K562 (cell line): ENCODE measurements around the gene IGSF9. TPM values are rescaled to one million over a fixed set of nuclear protein-coding genes. Genes with fewer than 3 reads are reported as not detected.
A peak's percentile ranks its signal among the peaks of the same experiment; 100 is the strongest.

ENCODE experiments used
- ATAC-seq: fragments of 200-7000 bp; cut with Tn5 transposase; 3 replicates; pipeline ENCODE4 v1.9.1; 2020; ENCODE audit warnings: moderate library complexity
- BruUV-seq: library from RNA; stranded (reverse); fragments of 400-500 nt; replicated peaks from 2 replicates; lab custom pipeline; 2021; lab: Mats Ljungman, UMichigan
- CTCF ChIA-PET: fragments of 300-600 bp; formaldehyde crosslinking; extraction: SDS; loops from one replicate; lab custom pipeline; 2021; ENCODE audit warnings: low intra/inter-chr PET ratio; lab: Yijun Ruan, JAX
- POLR2A ChIA-PET: fragments of 300-600, 350-650 bp; sonication (Branson Sonifier 250); formaldehyde crosslinking; extraction: SDS; loops from one replicate; lab custom pipeline; 2021; ENCODE audit warnings: antibody characterized with exemption, inconsistent platforms; lab: Yijun Ruan, JAX
- DNase-seq, 4 experiments: peaks; one replicate each; pipeline versions ENCODE4 v3.0.0 to v3.0.0-alpha.2; 2011 to 2018; ENCODE audit warnings: low spot score in 3 of 4, mixed read lengths in 3 of 4; ENCODE audit errors: extremely low read depth in 1 of 4
- FAIRE-seq: peaks from 2 replicates; lab custom pipeline; 2011; peaks lifted over from hg19 to GRCh38; lab: Jason Lieb, UNC
- H2AFZ ChIP-seq: 2 replicates; pipeline ENCODE4 v1.6.0; 2011; ENCODE audit warnings: low read depth, low read length, control low read depth, inconsistent platforms
- H3K27ac ChIP-seq: fragments of 200-600 bp; 3 replicates; pipeline ENCODE4 v1.8.0; 2011; ENCODE audit warnings: low read depth, mild to moderate bottlenecking, control low read depth, inconsistent platforms, low read length, moderate library complexity, mixed read lengths; ENCODE audit errors: extremely low read depth
- H3K27me3 ChIP-seq, 2 experiments: fragments of 300-600 bp in 1 of 2; 2 replicates in 1 of 2; 3 replicates in 1 of 2; pipeline versions ENCODE4 v1.6.0 to v1.8.0; 2011; ENCODE audit warnings: inconsistent platforms in 2 of 2, low read length in 2 of 2, mild to moderate bottlenecking in 1 of 2, mixed read lengths in 1 of 2, moderate library complexity in 1 of 2; ENCODE audit not compliant: control insufficient read depth in 2 of 2, insufficient read depth in 2 of 2
- H3K36me3 ChIP-seq: fragments of 300-600 bp; 3 replicates; pipeline ENCODE4 v1.8.0; 2011; ENCODE audit warnings: mild to moderate bottlenecking, low read length, inconsistent platforms; ENCODE audit not compliant: control insufficient read depth, insufficient read depth
- H3K4me1 ChIP-seq, 2 experiments: fragments of 200-600 bp in 1 of 2; replicated peaks in 1 of 2; 2 replicates in 1 of 2; 3 replicates in 1 of 2; pipeline versions ENCODE4 v1.5.1 to v1.8.0; 2011; ENCODE audit warnings: inconsistent platforms in 2 of 2, low read length in 2 of 2, mild to moderate bottlenecking in 1 of 2, mixed read lengths in 1 of 2, moderate library complexity in 1 of 2; ENCODE audit not compliant: control insufficient read depth in 2 of 2, insufficient read depth in 2 of 2
- H3K4me2 ChIP-seq: 2 replicates; pipeline ENCODE4 v1.6.1; 2011; ENCODE audit warnings: low read length, control low read depth, inconsistent platforms, mixed read lengths; ENCODE audit not compliant: insufficient read depth
- H3K4me3 ChIP-seq: fragments of 200-600 bp; sonication (generic), shearing (Covaris generic); 2 replicates; pipeline ENCODE4 v1.5.1; 2016; ENCODE audit warnings: control low read depth, inconsistent platforms
- H3K79me2 ChIP-seq: fragments of 200-600 bp; 3 replicates; pipeline ENCODE4 v1.8.0; 2011; ENCODE audit warnings: low read length, inconsistent platforms; ENCODE audit not compliant: control insufficient read depth, insufficient read depth
- H3K9ac ChIP-seq, 2 experiments: 2 replicates each; pipeline versions ENCODE4 v1.6.0 to v1.6.1; 2011; ENCODE audit warnings: low read depth in 2 of 2, low read length in 2 of 2, control low read depth in 1 of 2, inconsistent platforms in 1 of 2, mild to moderate bottlenecking in 1 of 2, mixed read lengths in 1 of 2; ENCODE audit not compliant: insufficient read depth in 1 of 2
- H3K9me1 ChIP-seq: one replicate; pipeline ENCODE4 v1.6.0; 2011; ENCODE audit warnings: inconsistent platforms, mild to moderate bottlenecking, low read length, moderate library complexity; ENCODE audit not compliant: control insufficient read depth, insufficient read depth
- H3K9me3 ChIP-seq: replicated peaks from 2 replicates; pipeline ENCODE4 v1.5.1; 2011; ENCODE audit warnings: low read depth, low read length, inconsistent platforms; ENCODE audit not compliant: control insufficient read depth, insufficient read depth
- H4K20me1 ChIP-seq: replicated peaks from 2 replicates; pipeline ENCODE4 v1.6.1; 2011; ENCODE audit warnings: low read length, inconsistent platforms, mixed read lengths; ENCODE audit not compliant: control insufficient read depth, insufficient read depth
- DLX4 ChIP-seq: fragments of 250-450 bp; sonication (Bioruptor Pico); IDR thresholded peaks from 2 replicates; pipeline ENCODE4 v1.6.1; 2021; ENCODE audit warnings: mild to moderate bottlenecking
- SMAD4 ChIP-seq: fragments of 250-450 bp; sonication (Bioruptor Pico); conservative IDR thresholded peaks from 2 replicates; pipeline ENCODE4 v1.8.0; 2021; ENCODE audit warnings: inconsistent platforms, mild to moderate bottlenecking, moderate library complexity
- SUPT5H ChIP-seq: fragments of 450-650 bp; IDR thresholded peaks from 2 replicates; pipeline ENCODE4 v1.6.1; 2016
- whole genome bisulfite sequencing: fragments of 100-300 bp; shearing (Covaris generic); methylation state at CpG from one replicate; pipeline ENCODE4 v1.1.6; 2016; ENCODE audit warnings: low coverage, mixed read lengths; ENCODE audit not compliant: insufficient coverage; ENCODE audit errors: missing lambda C conversion rate; 5-methylcytosine and 5-hydroxymethylcytosine counted together
- in situ Hi-C: fragments of 300-500 bp; cut with MboI; formaldehyde crosslinking; loops from 4 replicates; pipeline ENCODE4 v1.15.0; 2018; ENCODE audit warnings: inconsistent platforms, mixed read lengths
- intact Hi-C: fragments of 100-400 bp; cut with micrococcal nuclease; formaldehyde crosslinking; loops from 2 replicates; pipeline ENCODE4 v1.14.2; 2022
- polyA plus RNA-seq, 8 experiments: library from polyadenylated mRNA; depleted of rRNA in 4 of 8; stranded (reverse) in 5 of 8; unstranded in 3 of 8; fragments of >200 nt; fragmentation: Nextera tagmentation in 2 of 8; fragmentation: Illumina TruSeq in 1 of 8; extraction: Ambion mirVana in 2 of 8; extraction: Trizol in 1 of 8; gene quantifications; 2 replicates each; pipeline versions ENCODE4 v1.2.1 to v1.2.3, GENCODE V29; 2011 to 2014; ENCODE audit warnings: inconsistent platforms in 1 of 8, missing spikeins in 1 of 8
- total RNA-seq, 7 experiments: library from RNA; depleted of rRNA in 6 of 7; stranded (reverse); fragments of >200 nt in 6 of 7; fragmentation: Illumina TruSeq in 2 of 7; extraction: Trizol in 2 of 7; gene quantifications; 2 replicates each; pipeline versions ENCODE4 v1.2.1 to v1.2.3, GENCODE V29; 2011 to 2021; ENCODE audit warnings: low replicate concordance in 1 of 7

The IGSF9 gene
- total and polyA plus RNA-seq, 9 of the 15 experiments (the other 6 are each of a cell fraction or from before 2014, with no cell fraction given): 0.03 to 0.29 (median 0.07) TPM; not detected in 1

GRCh38 chr1:159914252-159915018 is 31.0 kb downstream of the IGSF9 start:
- no TSS peak for BruUV-seq
- ChIA-PET POLR2A (interaction anchor here (0.7 to 4.1 kb wide), 4 partner anchors 10 to 21 kb away, joined by 3 to 35 read pairs (median 3); partner anchors contain the start of gene TAGLN2), CTCF (no interaction called here)
- Histone ChIP-seq H3K27ac (no peak overlapping the region), H3K9me3 (no peaks in the 10 kb centered on the region), H3K4me1 (peaks cover 12 to 25% of the 10 kb centered on the region in 2 experiments), H3K27me3 (no peaks in the 10 kb centered on the region), H3K9ac (no peak overlapping the region), H3K4me2 (no peak overlapping the region), H2AFZ (no peak overlapping the region), H3K4me3 (no peak overlapping the region), H3K9me1 (no peaks in the 10 kb centered on the region), H4K20me1 (no peaks in the 10 kb centered on the region; the same call in none of the 2 replicates), H3K36me3 (peaks cover 34% of the 10 kb centered on the region), H3K79me2 (peaks cover under 1% of the 10 kb centered on the region; the same call in 1 of the 3 replicates)
- in situ Hi-C loops (no loop called here), intact Hi-C loops (no loop called here)
- 62% methylated on average over 10 of the region's 10 CpGs for WGBS
- no peak for ATAC-seq
- TF ChIP-seq SUPT5H (peak; percentile 12; the same call in 1 of the 2 replicates), SMAD4 (CRISPR knock-in tag) (no peak), DLX4 (CRISPR knock-in tag) (no peak)
- FAIRE-seq: no peak
- no peak for DNase-seq
